GM12891 (cell line): ENCODE measurements around the gene ZER1.
A peak's percentile ranks its signal among the peaks of the same experiment; 100 is the strongest.
"Not testable (repeated sequence)": the region's sequence is repeated elsewhere in the genome, so short reads cannot be mapped to it uniquely, and the experiment has no call there.

ENCODE experiments used
- DNase-seq: peaks from one replicate; pipeline ENCODE4 v3.0.0; 2011; ENCODE audit warnings: low spot score; ENCODE audit not compliant: insufficient read length
- FAIRE-seq: peaks from 2 replicates; lab custom pipeline; 2011; peaks lifted over from hg19 to GRCh38; lab: Jason Lieb, UNC
- PAX5 ChIP-seq: IDR thresholded peaks from 2 replicates; pipeline ENCODE4 v1.6.1; 2011; ENCODE audit warnings: low read length, moderate library complexity, mild to moderate bottlenecking; ENCODE audit not compliant: insufficient read depth, severe bottlenecking
- POLR2A ChIP-seq: IDR thresholded peaks from 2 replicates; pipeline ENCODE4 v1.6.1; 2011; ENCODE audit warnings: low read depth, low read length, control low read depth
- POLR2AphosphoS5 ChIP-seq: IDR thresholded peaks from 2 replicates; pipeline ENCODE4 v1.6.1; 2011; ENCODE audit warnings: low read depth, low read length, control low read depth
- POU2F2 ChIP-seq: IDR thresholded peaks from 2 replicates; pipeline ENCODE4 v1.6.1; 2011; ENCODE audit warnings: low read depth, mild to moderate bottlenecking, control low read depth, low read length, moderate library complexity
- SPI1 ChIP-seq: IDR thresholded peaks from 2 replicates; pipeline ENCODE4 v1.6.1; 2011; ENCODE audit warnings: low read depth, low read length, control low read depth
- TAF1 ChIP-seq: IDR thresholded peaks from 2 replicates; pipeline ENCODE4 v1.6.1; 2011; ENCODE audit warnings: low read depth, low read length, control low read depth

The ZER1 gene

DNA sequence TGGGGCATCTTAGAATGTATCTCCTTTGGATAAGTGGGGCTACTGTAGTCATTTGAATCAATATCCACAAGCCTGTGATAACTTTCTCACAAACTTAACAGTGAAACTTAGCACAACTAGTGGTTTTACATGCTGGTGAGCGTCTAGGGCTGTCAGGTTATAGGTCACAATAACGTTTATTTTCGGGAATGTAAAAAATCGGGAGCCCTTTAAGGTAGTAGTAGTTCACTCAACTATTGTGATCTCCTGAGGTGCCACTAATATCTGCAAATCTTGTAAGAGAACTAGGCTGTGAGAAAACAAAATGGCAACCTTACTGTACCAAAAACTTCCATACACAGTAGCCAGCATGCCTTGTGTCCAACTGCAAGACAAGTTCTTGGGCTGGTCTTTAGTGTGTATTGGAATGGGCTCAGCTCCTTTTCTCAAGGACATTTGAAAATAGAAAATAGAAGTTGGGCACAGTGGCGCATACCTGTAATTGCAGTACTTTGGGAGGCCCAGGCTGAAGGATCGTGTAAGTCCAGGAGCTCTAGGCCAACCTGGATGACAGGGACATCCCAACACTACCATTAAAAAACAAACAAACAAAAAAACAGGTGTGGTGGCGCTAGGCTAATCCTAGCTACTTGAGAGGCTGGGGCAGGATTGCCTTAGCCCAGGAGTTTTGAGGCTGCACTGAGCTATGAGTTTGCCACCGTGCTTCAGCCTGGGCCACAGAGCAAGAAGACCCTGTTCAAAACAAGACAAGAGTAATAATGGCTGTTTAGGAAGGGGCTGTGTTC lies 74.6 kb downstream of the ZER1 start:
- TF ChIP-seq SPI1 (no peak), POLR2AphosphoS5 (peak; percentile 80), POLR2A (peak; percentile 41; the same call in 1 of the 2 replicates), PAX5 (no peak)
- FAIRE-seq, result no peak
- DNase-seq, result no peak

DNA sequence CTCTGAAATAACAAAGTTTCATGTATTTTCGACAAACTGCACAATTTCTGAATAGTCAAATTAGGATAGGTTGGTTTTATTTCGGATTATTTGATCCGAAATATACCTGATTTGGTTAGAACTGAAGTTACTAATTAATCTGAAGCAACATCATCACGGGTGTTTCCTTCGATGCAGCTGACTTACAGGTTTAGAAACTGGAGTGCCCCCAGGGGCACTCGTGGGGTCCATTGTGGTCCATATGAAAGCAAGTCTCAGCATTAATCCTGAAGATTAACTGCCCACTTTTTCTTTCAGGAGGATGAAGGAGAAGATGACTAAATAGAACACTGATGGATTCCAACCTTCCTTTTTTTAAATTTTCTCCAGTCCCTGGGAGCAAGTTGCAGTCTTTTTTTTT lies 77.4 kb downstream of the ZER1 start:
- TF ChIP-seq TAF1 (no peak), SPI1 (no peak), POU2F2 (no peak), POLR2A (no peak), PAX5 (no peak), POLR2AphosphoS5 (no peak)
- FAIRE-seq (no peak), DNase-seq (no peak)

DNA sequence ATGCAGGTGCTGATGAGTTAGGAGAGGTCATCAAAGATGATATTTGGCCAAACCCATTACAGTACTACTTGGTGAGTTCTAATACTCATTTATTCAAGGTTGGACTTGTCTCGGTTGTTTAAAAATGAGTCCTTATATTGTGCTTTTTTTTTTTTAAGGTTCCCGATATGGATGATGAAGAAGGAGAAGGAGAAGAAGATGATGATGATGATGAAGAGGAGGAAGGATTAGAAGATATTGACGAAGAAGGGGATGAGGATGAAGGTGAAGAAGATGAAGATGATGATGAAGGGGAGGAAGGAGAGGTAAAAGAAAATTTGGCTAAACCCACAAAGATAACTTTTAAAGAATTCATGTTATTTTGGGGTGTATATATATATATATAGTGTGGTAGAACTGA lies 78.0 kb downstream of the ZER1 start:
- not testable (repeated sequence) for FAIRE-seq, DNase-seq

DNA sequence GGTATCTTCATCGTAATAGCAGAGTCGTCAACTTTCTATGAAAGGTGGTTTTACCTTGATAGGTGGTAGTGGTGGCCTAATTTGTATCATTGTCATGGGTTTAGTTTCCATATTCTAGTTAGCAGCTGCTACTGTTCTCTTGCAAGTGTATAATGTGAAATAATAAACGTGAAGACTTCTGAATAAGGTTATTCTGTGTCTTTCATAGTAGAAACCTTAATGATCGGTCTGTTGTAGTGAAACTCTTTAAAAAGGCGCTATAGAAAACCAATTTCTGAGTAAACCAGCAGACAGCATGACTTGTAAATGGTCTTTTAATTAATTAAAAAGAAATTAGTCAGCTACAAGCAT lies 81.1 kb downstream of the ZER1 start:
- FAIRE-seq (no peak), DNase-seq (no peak)
- TF ChIP-seq POLR2A (no peak), POLR2AphosphoS5 (no peak), SPI1 (no peak), TAF1 (no peak), POU2F2 (no peak), PAX5 (no peak)

DNA sequence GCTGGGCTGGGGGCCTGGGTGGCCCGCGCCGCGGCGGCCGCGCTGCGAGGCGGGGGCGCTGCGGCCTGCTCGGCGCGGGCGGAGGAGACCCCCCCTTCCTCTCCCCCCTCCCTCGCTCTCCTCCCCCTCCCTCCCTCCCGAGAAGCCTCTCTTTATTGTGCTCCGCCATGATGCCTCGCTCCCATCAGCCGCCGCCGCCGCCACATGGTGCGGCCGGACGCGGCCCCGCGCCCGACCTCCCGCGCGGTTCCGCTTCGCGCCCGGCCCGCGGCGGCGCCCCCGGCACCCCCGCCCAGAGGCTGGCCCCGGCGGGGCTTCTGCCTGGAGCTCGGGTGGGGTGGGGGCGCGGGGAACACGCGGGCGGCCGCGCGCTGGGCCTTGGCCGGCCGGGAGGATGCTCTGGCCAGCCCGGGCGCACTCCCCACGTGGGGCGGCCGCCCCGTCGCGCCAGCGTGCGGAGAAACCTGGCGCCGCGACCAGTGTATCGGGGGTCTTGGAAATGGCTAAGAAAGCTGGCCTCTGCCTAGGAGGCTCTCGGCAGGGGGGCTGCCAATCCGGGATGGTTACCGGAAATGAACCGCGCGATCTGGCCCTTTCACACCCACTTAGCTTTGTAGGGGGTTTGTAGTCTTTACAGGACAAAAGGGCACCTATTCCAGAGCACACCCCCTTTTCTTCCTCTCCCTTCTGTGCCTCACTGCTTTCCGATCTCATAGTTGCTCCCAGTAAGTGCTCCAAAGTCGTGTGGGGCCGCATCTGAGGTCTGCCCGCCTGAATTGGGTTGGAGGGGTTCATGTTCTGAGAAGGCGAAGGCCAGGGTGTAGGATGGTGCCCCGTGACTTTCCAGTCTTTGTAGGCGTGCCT lies 81.7 kb downstream of the ZER1 start:
- TF ChIP-seq POLR2AphosphoS5, result no peak
- TF ChIP-seq POLR2A, result peak; percentile 33; the same call in 1 of the 2 replicates
- DNase-seq (no peak), FAIRE-seq (no peak)

DNA sequence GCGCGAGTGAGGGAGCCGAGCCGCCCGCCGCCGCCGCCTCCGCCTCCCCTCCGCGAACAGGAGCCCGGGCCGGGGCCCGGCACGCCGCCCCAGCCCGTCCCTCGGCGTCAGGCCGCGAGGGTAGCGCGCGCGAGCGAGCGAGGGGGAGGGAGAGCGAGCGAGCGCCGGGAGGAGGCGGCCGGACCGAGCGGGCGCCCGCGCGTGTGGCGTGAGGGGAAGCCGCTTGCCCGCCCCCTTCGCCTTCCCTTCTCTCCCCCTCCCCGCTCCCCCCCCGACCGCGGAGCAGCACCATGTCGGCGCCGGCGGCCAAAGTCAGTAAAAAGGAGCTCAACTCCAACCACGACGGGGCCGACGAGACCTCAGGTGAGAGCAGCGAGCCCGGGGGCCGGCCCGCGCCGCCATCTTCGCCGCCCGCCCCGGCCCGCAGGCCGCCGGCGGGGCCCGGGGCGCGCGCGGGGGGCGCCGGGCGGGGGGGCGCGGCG lies 82.4 kb downstream of the ZER1 start:
- FAIRE-seq (no peak), DNase-seq (no peak)
- no peak for TF ChIP-seq SPI1
- no peak for TF ChIP-seq POLR2A

DNA sequence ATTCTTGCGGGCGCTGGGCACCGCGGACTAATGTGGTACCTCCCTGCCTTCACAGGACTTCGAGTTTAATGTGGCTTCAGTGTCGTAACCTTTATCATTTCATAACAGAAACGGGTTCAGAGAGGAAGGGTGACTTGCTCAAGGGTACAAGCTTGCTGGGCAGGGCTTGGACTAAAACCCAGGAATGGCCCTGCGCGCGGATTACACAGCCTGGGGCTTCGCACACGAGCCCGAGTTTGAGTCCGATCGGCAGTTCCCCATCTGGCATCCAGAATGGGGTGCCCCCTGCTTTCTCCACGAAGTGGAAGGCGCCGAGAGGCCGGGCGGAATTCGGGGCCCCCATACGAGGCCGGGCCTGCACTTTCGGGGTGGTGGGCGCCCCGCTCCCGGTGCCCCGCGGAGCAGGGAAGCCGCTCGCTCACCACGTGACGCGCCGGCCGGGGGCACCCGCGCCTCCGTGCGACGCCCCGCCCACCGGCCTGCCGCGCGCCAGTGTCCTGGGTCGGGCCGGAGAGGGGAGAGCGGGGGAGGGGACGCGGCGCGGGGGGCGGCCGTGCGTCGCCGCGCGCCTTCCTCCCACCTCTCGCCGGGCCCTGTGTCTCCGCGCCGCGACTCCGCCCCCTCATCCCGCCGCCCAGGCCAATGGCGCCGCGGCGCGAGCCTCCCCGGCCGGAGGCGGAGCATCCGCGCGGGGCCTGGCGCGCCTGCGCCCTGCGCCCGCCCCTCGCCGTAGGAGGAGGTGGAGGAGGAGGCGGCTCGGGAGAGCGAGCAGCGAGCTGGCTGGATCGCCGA lies 83.0 kb downstream of the ZER1 start, which contains the start of gene SET:
Gene SET, plus strand, starts transcription at position 722 of the 792 bp plus-strand sequence. CDS start 361 bp downstream, outside the sequence.
- peak; percentile 55; the same call in 1 of the 2 replicates for TF ChIP-seq POLR2AphosphoS5
- peak; percentile 67 for TF ChIP-seq POLR2A
- TF ChIP-seq PAX5, result no peak
- DNase-seq, result peak; percentile 96
- FAIRE-seq, result peak; percentile 98

DNA sequence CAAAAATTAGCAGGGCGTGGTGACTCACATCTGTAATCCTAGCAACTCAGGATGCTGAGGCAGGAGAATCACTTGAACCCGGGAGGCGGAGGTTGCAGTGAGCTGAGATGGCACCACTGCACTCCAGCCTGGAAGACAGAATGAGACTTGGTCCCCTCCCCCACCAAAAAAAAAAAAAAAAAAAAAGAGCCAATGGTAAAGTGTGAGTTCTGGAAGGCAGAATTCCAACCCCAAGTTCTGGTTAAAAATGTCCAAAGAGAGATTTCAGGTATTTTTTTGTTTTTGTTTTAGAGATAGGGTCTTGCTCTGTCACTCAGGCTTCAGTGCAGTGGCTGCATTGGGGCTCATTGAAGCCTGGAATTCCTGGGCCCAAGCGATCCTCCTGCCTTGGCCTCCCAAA lies 84.3 kb downstream of the ZER1 start:
- DNase-seq (no peak), FAIRE-seq (no peak)
- TF ChIP-seq PAX5, result no peak
- TF ChIP-seq POU2F2, result no peak
- TF ChIP-seq POLR2A, result no peak
- TF ChIP-seq POLR2AphosphoS5, result no peak
- no peak for TF ChIP-seq SPI1
- TF ChIP-seq TAF1, result no peak

DNA sequence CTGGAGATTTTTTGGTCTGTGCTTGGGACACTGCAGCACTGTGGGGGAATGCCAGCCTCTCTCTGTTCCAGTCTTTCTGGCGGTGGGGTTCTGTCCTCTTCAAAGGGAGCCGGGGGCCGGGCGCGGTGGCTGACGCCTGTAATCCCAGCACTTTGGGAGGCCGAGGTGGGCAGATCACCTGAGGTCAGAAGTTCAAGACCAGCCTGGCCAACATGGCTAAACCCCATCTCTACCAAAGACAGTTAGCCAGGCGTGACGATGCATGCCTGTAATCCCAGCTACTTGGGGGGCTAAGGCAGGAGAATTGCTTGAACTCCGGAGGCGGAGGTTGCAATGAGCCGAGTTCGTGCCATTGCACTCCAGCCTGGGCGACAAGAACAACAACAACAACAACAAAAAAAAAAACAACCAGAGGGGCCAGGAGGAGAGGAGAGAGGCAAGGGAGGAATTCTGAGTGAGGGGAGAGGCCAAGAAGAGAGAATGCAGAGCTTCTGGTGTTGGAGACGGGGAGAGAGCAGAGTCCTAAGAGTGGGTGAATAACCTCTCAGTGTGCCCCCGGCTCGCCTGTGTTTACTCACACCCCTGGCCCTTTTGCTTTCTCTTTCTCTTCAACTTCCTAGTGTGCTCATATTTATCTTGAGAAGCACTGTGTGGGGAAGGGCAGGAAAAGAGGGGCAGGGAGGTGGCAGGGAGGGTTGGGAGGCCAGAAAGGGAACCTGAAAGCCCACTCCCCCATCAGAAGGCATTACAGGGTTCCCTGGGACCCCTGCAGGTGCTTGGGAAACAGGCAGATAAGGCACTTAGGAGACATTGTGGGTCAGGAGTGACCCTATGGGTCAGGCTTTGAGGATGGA lies 85.9 kb downstream of the ZER1 start:
- FAIRE-seq, result no peak
- DNase-seq, result no peak
- TF ChIP-seq POLR2A (no peak), POU2F2 (no peak), POLR2AphosphoS5 (no peak), SPI1 (no peak), PAX5 (no peak)
